VCaP (cell line): ENCODE measurements around the gene BBX.

Experiments used
- H3K27ac ChIP-seq: fragments of 450-650 bp; 2 replicates; pipeline ENCODE4 v1.5.1; 2017
- TF ChIP-seq, protein P1 (sequence below): fragments of 450-650 bp; conservative IDR thresholded peaks from 2 replicates; pipeline ENCODE4 v1.5.1; 2017; ENCODE audit warnings: mild to moderate bottlenecking, moderate library complexity

Gene BBX

DNA sequence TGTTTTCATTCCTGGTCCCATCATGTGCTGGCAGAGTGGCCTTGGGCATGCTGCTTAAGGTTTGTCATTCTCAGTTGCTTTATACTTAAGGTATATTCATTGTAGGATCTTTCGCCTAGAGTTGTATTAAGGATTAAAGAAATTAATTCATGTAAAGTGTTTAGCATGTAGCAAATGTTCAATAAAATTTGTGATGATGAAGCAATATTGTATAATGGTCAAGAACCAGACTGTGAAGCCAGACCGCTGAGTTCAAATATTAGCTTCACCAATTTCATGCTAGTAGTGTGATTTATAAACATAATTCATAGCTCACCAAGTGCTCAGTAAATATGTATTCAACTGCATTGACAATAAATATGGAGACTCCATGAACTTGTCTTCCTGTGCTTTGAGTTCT lies 178.5 kb downstream of the BBX start:
- TF ChIP-seq, protein P1, sequence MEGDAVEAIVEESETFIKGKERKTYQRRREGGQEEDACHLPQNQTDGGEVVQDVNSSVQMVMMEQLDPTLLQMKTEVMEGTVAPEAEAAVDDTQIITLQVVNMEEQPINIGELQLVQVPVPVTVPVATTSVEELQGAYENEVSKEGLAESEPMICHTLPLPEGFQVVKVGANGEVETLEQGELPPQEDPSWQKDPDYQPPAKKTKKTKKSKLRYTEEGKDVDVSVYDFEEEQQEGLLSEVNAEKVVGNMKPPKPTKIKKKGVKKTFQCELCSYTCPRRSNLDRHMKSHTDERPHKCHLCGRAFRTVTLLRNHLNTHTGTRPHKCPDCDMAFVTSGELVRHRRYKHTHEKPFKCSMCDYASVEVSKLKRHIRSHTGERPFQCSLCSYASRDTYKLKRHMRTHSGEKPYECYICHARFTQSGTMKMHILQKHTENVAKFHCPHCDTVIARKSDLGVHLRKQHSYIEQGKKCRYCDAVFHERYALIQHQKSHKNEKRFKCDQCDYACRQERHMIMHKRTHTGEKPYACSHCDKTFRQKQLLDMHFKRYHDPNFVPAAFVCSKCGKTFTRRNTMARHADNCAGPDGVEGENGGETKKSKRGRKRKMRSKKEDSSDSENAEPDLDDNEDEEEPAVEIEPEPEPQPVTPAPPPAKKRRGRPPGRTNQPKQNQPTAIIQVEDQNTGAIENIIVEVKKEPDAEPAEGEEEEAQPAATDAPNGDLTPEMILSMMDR = no peak
- no peak overlapping the region for H3K27ac ChIP-seq

DNA sequence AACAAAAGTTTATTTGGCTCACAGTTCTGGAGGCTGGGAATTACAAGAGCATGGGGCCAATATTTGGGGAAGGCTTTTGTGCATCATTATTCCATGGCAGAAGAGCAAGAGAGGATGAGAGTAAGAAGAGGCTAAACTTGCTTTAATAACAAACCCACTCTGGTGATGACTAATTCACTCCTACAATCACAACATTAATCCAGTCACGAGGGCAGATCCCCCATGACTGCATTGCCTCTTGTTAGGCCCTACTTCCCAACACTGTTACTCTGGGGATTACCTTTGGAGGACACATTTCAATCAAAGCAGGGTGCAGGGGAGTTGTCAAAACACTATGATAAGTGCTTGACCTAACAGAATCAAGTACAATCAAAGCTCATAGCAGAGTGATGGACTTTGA lies 181.7 kb downstream of the BBX start:
- TF ChIP-seq, protein P1 = no peak
- H3K27ac ChIP-seq = no peak overlapping the region

DNA sequence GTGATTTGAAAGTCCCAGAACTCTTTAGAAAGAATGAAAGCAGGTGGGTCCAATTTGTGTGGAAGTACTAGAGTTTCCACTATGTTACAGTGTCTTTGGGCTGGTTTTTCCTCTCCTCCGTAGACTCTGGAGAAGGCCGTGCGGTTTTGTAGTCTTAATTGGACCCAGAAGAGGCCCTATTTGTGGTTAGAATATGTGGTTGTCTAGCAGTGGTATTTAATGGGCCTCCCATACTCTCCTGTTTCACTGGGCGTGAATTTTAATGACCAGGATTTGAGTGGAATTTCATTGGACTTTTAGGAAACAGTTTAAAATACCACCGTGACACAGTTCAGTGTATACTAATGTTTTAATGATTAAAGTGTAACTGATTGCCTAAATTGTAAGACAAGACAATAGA lies 182.3 kb downstream of the BBX start:
- TF ChIP-seq, protein P1 = no peak
- H3K27ac ChIP-seq = no peak overlapping the region

DNA sequence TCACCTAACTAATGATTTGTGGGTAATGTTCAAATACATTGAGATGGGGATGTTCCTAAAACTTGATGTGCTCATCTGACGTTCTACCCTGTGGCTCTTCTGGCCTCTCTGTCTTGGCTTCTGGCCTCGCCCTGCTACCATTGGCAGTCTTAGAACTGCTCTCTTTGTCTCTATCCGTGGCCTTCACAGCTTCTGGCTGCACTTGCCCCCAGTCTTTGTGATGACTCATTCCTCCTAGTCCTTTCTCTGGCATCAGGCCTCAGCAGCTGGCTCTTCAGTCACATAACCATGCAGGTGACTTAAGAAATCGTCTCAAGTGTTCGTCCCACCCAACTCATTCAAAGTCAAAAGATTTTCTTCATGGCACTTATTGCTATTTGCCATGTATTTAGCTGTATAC lies 188.1 kb downstream of the BBX start:
- TF ChIP-seq, protein P1 = no peak
- no peak overlapping the region for H3K27ac ChIP-seq

DNA sequence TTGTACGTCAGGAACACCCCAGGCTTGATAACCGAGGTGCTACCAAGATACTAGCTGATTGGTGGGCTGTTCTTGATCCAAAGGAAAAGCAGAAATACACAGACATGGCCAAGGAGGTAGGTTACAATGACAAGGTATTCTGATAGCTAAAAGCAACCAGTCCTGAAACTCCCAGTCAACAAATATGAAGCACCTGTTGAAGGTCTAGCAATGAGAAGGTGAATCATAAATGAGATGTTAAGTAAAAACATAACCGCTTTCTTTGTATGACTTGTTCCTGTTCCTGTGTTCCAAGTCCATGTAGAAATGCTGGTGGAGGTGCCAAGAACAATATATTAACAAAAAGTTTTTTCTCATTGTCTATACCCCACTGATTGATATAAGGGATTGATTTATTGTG lies 194.0 kb downstream of the BBX start:
- no peak overlapping the region for H3K27ac ChIP-seq
- TF ChIP-seq, protein P1 = no peak

DNA sequence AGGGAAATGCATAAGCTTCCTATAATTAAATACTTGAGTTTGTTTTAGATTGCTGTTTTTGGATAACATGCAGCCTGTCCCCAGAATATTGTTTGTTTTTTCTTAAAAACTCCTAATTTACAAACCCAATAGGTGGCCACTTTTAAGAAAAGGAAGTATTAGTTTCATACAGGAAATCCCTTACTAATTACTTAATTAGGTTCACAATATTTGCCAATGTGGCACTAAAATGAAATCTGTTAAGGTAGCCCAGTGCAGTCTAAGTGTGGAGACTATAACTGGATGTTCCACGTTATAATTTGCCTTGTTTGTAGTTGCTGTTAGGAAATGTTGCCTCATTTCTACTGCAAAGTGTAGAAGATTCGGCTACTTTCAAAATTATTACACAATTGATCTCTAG lies 195.8 kb downstream of the BBX start:
- TF ChIP-seq, protein P1 = no peak

DNA sequence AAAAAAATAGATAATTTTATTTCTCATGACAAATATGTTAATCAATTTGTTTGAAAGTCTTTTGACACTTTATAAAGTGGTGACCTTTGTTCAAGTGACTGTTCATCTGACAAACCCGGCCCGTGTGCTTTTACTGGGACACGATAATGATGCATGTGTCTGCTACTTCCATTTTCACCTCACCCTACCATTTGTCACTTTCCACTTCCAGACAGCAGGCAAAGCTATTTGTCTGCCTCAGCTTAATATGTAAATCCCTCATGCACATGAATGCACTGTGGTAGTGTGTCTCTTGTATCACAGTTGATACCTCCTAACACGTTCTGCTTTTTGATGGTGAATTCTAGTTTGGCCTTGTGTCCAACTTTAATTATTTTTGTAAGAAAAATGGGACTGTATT lies 204.3 kb downstream of the BBX start:
- no peak overlapping the region for H3K27ac ChIP-seq
- TF ChIP-seq, protein P1 = no peak

More for the DNA sequence above, 195.8 kb downstream of the BBX start:
- no peak overlapping the region for H3K27ac ChIP-seq

DNA sequence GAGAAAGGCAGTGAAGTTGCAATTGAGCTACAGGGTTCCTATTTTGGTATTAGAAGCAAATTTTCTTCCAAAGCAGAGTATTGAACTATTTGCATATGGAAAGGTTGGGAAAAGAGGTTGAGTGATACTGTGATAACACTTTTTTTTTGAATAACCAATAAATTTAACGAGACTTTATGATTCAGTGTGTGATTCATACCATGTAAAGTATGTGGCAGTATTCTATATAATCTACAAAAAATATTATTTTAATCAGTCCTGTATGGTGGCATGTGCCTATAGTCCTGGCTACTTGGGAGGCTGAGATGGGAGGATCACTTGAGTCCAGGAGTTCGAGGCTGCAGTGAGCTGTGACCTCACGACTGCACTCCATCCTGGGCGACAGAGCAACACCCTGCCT lies 206.9 kb downstream of the BBX start:
- no peak overlapping the region for H3K27ac ChIP-seq
- TF ChIP-seq, protein P1 = no peak
